HG02623 (cell line): ENCODE measurements around the gene NEMF.
"Not testable (repeated sequence)": the region's sequence is repeated elsewhere in the genome, so short reads cannot be mapped to it uniquely, and the experiment has no call there.

Source experiments
- ATAC-seq: cut with Tn5 transposase; IDR thresholded peaks from one replicate; pipeline ENCODE4 v1.9.1; 2021; ENCODE audit warnings: moderate library complexity; ENCODE audit not compliant: unreplicated experiment

Gene NEMF

GRCh38 chr14:49766839-49767238, 85.7 kb downstream of the NEMF start:
- ATAC-seq: no peak

GRCh38 chr14:49761839-49762551, 90.6 kb downstream of the NEMF start:
- ATAC-seq: no peak

- no peak for ATAC-seq
Observed at GRCh38 chr14:49755378-49755777, 97.2 kb downstream of the NEMF start.

- ATAC-seq: no peak
Observed at GRCh38 chr14:49754570-49755097, 98.0 kb downstream of the NEMF start.

GRCh38 chr14:49746476-49746875, 106.1 kb downstream of the NEMF start:
- ATAC-seq: not testable (repeated sequence)

- ATAC-seq: no peak
Observed at GRCh38 chr14:49745191-49745590, 107.4 kb downstream of the NEMF start.

- ATAC-seq: not testable (repeated sequence)
Observed at GRCh38 chr14:49735669-49736068, 116.9 kb downstream of the NEMF start.

GRCh38 chr14:49733836-49734235, 118.8 kb downstream of the NEMF start:
- ATAC-seq: no peak

- no peak for ATAC-seq
Observed at GRCh38 chr14:49732896-49733295, 119.7 kb downstream of the NEMF start.
